Body of pancreas (tissue), 4 donors: Measurements from ENCODE around the gene TNIK. TPM values are rescaled to one million over a fixed set of nuclear protein-coding genes. Genes with fewer than 3 reads are reported as not detected.

Experiments used
- ATAC-seq: fragments of 150-250 bp; one replicate; pipeline ENCODE4 v1.9.1; 2016
- DNase-seq, 4 donors: peaks; one replicate each; pipeline ENCODE4 v3.0.0-alpha.2; 2019
- H3K27ac ChIP-seq, 4 donors: fragments of 200-600 bp; sonication (generic); 1 replicate in 3 of 4; 2 replicates in 1 of 4; pipeline versions ENCODE4 v1.5.1 to v1.6.1; 2016 to 2019; ENCODE audit warnings: mild to moderate bottlenecking in 1 of 4, mixed read lengths in 1 of 4, moderate library complexity in 1 of 4
- H3K27me3 ChIP-seq, 2 donors: fragments of 200-600 bp; sonication (generic); one replicate each; pipeline ENCODE4 v1.6.0; 2016; ENCODE audit warnings: mild to moderate bottlenecking in 1 of 2
- H3K36me3 ChIP-seq, 2 donors: fragments of 200-600 bp; sonication (generic); replicated peaks in 1 of 2; 2 replicates each; pipeline ENCODE4 v1.5.1; 2016; ENCODE audit warnings: low read depth in 2 of 2; ENCODE audit not compliant: insufficient read depth in 1 of 2
- H3K4me1 ChIP-seq: fragments of 200-600 bp; sonication (generic); one replicate; pipeline ENCODE4 v1.6.0; 2016
- H3K4me3 ChIP-seq, 2 donors: fragments of 200-600 bp; sonication (generic); 1 replicate in 1 of 2; 2 replicates in 1 of 2; pipeline ENCODE4 v1.5.1; 2016 to 2019
- H3K9me3 ChIP-seq, 3 donors: fragments of 200-600 bp; sonication (generic); 1 replicate in 2 of 3; 2 replicates in 1 of 3; pipeline ENCODE4 v1.5.1; 2016
- POLR2A ChIP-seq, 3 donors: fragments of 450-650 bp; IDR thresholded peaks; one replicate each; pipeline ENCODE4 v1.6.1; 2016; ENCODE audit warnings: antibody characterized with exemption in 3 of 3, mild to moderate bottlenecking in 2 of 3
- WGBS, 2 donors: methylation state at CpG; one replicate each; pipeline ENCODE4 v1.1.5; 2017; 5-methylcytosine and 5-hydroxymethylcytosine counted together
- intact Hi-C: fragments of 100-400 bp; cut with DNase I; formaldehyde crosslinking; loops from one replicate; pipeline ENCODE4 v1.15.1; 2023
- total RNA-seq, 2 donors: library from RNA; depleted of rRNA; stranded (reverse); fragments of >200 nt; gene quantifications; one replicate each; pipeline ENCODE4 v1.1.0, GENCODE V29; 2016
- TF ChIP-seq, protein P1 (sequence below), 7 experiments: fragments of 450-650 bp in 4 of 7; fragments of 200-600 bp in 3 of 7; sonication (generic) in 3 of 7; IDR thresholded peaks; one replicate each; pipeline ENCODE4 v1.5.1; 2016 to 2019; ENCODE audit warnings: antibody characterized with exemption in 7 of 7

Gene TNIK
- total RNA-seq, 2 donors from 2014 or later, result 7.6 to 9.6 TPM

DNA sequence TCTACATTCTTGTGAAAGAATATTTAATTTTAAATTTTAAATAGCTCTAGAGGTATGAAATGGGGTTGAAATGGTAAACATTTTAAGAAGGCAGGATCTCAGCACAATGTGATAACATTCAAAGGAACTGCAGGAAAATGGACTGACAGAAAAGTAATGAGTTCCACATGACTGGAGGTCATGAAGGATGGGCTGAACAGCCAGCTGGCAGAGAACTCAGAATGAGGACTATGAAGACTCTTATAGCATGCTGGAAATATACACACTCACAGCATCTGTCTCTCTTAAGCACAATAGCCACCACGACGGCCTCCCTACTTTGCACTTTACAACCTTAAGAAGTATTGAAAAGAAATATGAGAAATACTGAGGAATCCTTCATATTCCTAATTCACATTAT, 94.7 kb downstream of the TNIK start:
- Histone ChIP-seq H3K9me3 (no peaks in the 10 kb centered on the region), H3K36me3 (no peaks in the 10 kb centered on the region), H3K27me3 (no peaks in the 10 kb centered on the region), H3K27ac (no peak overlapping the region), H3K4me1 (no peaks in the 10 kb centered on the region), H3K4me3 (no peak overlapping the region)
- TF ChIP-seq POLR2A (IDR thresholded peaks at IDR 0.05), result no peak
- TF ChIP-seq, protein P1, sequence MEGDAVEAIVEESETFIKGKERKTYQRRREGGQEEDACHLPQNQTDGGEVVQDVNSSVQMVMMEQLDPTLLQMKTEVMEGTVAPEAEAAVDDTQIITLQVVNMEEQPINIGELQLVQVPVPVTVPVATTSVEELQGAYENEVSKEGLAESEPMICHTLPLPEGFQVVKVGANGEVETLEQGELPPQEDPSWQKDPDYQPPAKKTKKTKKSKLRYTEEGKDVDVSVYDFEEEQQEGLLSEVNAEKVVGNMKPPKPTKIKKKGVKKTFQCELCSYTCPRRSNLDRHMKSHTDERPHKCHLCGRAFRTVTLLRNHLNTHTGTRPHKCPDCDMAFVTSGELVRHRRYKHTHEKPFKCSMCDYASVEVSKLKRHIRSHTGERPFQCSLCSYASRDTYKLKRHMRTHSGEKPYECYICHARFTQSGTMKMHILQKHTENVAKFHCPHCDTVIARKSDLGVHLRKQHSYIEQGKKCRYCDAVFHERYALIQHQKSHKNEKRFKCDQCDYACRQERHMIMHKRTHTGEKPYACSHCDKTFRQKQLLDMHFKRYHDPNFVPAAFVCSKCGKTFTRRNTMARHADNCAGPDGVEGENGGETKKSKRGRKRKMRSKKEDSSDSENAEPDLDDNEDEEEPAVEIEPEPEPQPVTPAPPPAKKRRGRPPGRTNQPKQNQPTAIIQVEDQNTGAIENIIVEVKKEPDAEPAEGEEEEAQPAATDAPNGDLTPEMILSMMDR (IDR thresholded peaks at IDR 0.05), result no peak
- ATAC-seq, result no peak
- 90% methylated on average over 2 of the region's 2 CpGs for WGBS, 2 donors
- intact Hi-C loops, result no loop called here
- DNase-seq, result no peak

- no peaks in the 10 kb centered on the region for H3K4me1 ChIP-seq
- ATAC-seq (no peak), DNase-seq (no peak)
- intact Hi-C loops, result no loop called here
- no peaks in the 10 kb centered on the region for H3K27me3 ChIP-seq
- no peaks in the 10 kb centered on the region for H3K9me3 ChIP-seq
- TF ChIP-seq, protein P1 (IDR thresholded peaks at IDR 0.05), result no peak
- no peak for TF ChIP-seq POLR2A (IDR thresholded peaks at IDR 0.05)
- H3K36me3 ChIP-seq, result no peaks in the 10 kb centered on the region
- no peak overlapping the region for H3K4me3 ChIP-seq
- H3K27ac ChIP-seq, result no peak overlapping the region
Observed at GRCh38 chr3:171364500-171364899, 95.7 kb downstream of the TNIK start.

GRCh38 chr3:171363202-171363601, 97.0 kb downstream of the TNIK start:
- DNase-seq (no peak), ATAC-seq (no peak)
- no peaks in the 10 kb centered on the region for H3K36me3 ChIP-seq
- WGBS, 2 donors, result 79 to 91% methylated on average over 2 of the region's 2 CpGs
- H3K27me3 ChIP-seq, result no peaks in the 10 kb centered on the region
- no peaks in the 10 kb centered on the region for H3K9me3 ChIP-seq
- intact Hi-C loops, result no loop called here
- TF ChIP-seq, protein P1 (IDR thresholded peaks at IDR 0.05), result no peak
- TF ChIP-seq POLR2A (IDR thresholded peaks at IDR 0.05), result no peak
- H3K27ac ChIP-seq, result no peak overlapping the region
- no peak overlapping the region for H3K4me3 ChIP-seq
- H3K4me1 ChIP-seq, result peaks cover 5% of the 10 kb centered on the region

DNA sequence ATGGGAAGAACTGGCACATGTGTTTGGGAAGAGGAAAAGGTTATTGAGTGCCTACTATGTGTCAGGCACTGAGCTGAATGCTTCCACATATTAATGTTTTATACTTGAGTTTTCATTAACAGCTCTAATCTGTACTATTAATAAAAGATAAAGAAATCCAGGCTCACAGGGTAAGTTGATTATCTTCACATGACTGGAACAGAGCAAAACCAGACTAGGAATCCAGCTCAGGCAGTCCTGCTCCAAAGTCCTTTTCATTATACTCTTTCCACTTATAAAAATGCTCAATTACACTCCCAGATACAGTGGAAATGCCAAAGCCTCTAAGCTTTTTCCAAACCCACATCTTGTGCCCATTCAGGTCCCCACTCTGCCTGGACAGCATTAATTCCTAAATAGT, 97.6 kb downstream of the TNIK start:
- intact Hi-C loops, result no loop called here

DNA sequence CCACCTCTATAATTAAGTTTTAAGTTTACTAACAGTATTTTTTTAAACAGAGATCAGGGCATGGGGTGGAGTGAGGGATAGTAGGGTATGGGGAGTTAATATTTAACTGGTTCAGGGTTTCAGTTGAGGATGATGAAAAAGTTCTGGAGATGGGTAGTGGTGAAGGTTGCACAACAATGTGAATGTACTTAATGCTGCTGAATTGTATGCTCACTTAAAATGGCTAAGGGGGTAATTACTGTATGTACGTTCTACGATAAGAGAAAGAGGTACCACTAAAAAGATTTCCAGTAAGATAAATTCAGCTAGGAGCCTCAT, 101.4 kb downstream of the TNIK start:
- no peaks in the 10 kb centered on the region for H3K9me3 ChIP-seq
- TF ChIP-seq, protein P1 (IDR thresholded peaks at IDR 0.05), result no peak
- TF ChIP-seq POLR2A (IDR thresholded peaks at IDR 0.05), result no peak
- intact Hi-C loops, result no loop called here
- 92 to 94% methylated on average over 2 of the region's 2 CpGs for WGBS, 2 donors
- no peaks in the 10 kb centered on the region for H3K27me3 ChIP-seq
- DNase-seq (no peak), ATAC-seq (no peak)
- no peak overlapping the region for H3K4me3 ChIP-seq
- peaks cover 33% of the 10 kb centered on the region for H3K4me1 ChIP-seq
- no peak overlapping the region for H3K27ac ChIP-seq
- no peaks in the 10 kb centered on the region for H3K36me3 ChIP-seq

More for the DNA sequence above, 97.6 kb downstream of the TNIK start:
- TF ChIP-seq, protein P1 (IDR thresholded peaks at IDR 0.05), result no peak
- TF ChIP-seq POLR2A (IDR thresholded peaks at IDR 0.05), result no peak
- H3K9me3 ChIP-seq, result no peaks in the 10 kb centered on the region
- H3K4me1 ChIP-seq, result peaks cover 5% of the 10 kb centered on the region
- no peaks in the 10 kb centered on the region for H3K27me3 ChIP-seq
- ATAC-seq, result no peak
- H3K4me3 ChIP-seq, result no peak overlapping the region
- H3K36me3 ChIP-seq, result no peaks in the 10 kb centered on the region
- DNase-seq, result no peak
- H3K27ac ChIP-seq, result no peak overlapping the region
